Measurements from ENCODE around the gene RGPD4. TPM values are rescaled to one million over a fixed set of nuclear protein-coding genes. Genes with fewer than 3 reads are reported as not detected.
"Not testable (repeated sequence)": the region's sequence is repeated elsewhere in the genome, so short reads cannot be mapped to it uniquely, and the experiment has no call there.

The RGPD4 gene
- not detected for total RNA-seq
- not detected for polyA plus RNA-seq
- long read RNA-seq, donor 1 = 0 reads
- long read RNA-seq, donor 2 = 0 reads
- long read RNA-seq, donor 3 = 0 reads
- long read RNA-seq, donor 4 = 0 reads
- long read RNA-seq, donor 5 = 0 reads
- long read RNA-seq, donor 6 = 0 reads
- long read RNA-seq, donor 7 = 0 reads
- long read RNA-seq, donor 8 = 0 reads
- long read RNA-seq, donor 9 = 0 reads
- long read RNA-seq, donor 10 = 0 reads

GRCh38 chr2:107826749-107827148, at the start of gene RGPD4:
Gene RGPD4, plus strand, starts transcription at chr2:107826892. Its CDS starts 122 bp downstream, at chr2:107827014.
- WGBS, 5 donors = 89 to 98% (median 95%) methylated on average over 11 to 41 of the region's 43 CpGs
- H3K9me3 ChIP-seq; H3K27me3 ChIP-seq; DNase-seq; H3K4me1 ChIP-seq; intact Hi-C loops (cut with DNase I; ENCODE audit: low total_unique reads); H3K4me3 ChIP-seq; H3K27ac ChIP-seq; H3K36me3 ChIP-seq: not testable (repeated sequence)

- H3K4me3 ChIP-seq = no peak overlapping the region
- no peak for DNase-seq
- TF ChIP-seq EP300 (IDR thresholded peaks at IDR 0.05) (no peak), POLR2A (IDR thresholded peaks at IDR 0.05) (no peak)
- intact Hi-C loops (cut with DNase I; ENCODE audit: low total_unique reads) = no loop called here
- no peaks in the 10 kb centered on the region for H3K36me3 ChIP-seq
- H3K27me3 ChIP-seq = no peaks in the 10 kb centered on the region
- 75 to 89% (median 86%) methylated on average over 2 of the region's 2 CpGs for WGBS, 5 donors
- H3K9me3 ChIP-seq = no peaks in the 10 kb centered on the region
- H3K4me1 ChIP-seq = no peaks in the 10 kb centered on the region
- H3K27ac ChIP-seq = no peak overlapping the region
Measured at GRCh38 chr2:107777974-107778373, 48.7 kb upstream of the RGPD4 start.

- intact Hi-C loops (cut with DNase I; ENCODE audit: low total_unique reads) = no loop called here
- H3K27me3 ChIP-seq = no peaks in the 10 kb centered on the region
- DNase-seq = no peak
- no peaks in the 10 kb centered on the region for H3K4me1 ChIP-seq
- TF ChIP-seq CTCF (IDR thresholded peaks at IDR 0.05) = no peak
- TF ChIP-seq POLR2A (IDR thresholded peaks at IDR 0.05) = no peak
- TF ChIP-seq EP300 (IDR thresholded peaks at IDR 0.05) = no peak
- TF ChIP-seq POLR2AphosphoS5 (IDR thresholded peaks at IDR 0.05) = no peak
- 67 to 81% (median 73%) methylated on average over 1 of the region's 1 CpG for WGBS, 5 donors
- no peak overlapping the region for H3K4me3 ChIP-seq
- H3K9me3 ChIP-seq = no peaks in the 10 kb centered on the region
- no peak overlapping the region for H3K27ac ChIP-seq
- H3K36me3 ChIP-seq = no peaks in the 10 kb centered on the region
Measured at GRCh38 chr2:107785756-107786155, 40.9 kb upstream of the RGPD4 start.

- H3K4me3 ChIP-seq = no peak overlapping the region
- intact Hi-C loops (cut with DNase I; ENCODE audit: low total_unique reads) = no loop called here
Measured at GRCh38 chr2:107790837-107791236, 35.9 kb upstream of the RGPD4 start.

GRCh38 chr2:107801498-107801897, 25.2 kb upstream of the RGPD4 start:
- Histone ChIP-seq H3K27ac (no peak overlapping the region), H3K4me1 (no peaks in the 10 kb centered on the region), H3K36me3 (no peaks in the 10 kb centered on the region), H3K27me3 (no peaks in the 10 kb centered on the region), H3K4me3 (no peak overlapping the region), H3K9me3 (no peaks in the 10 kb centered on the region)
- intact Hi-C loops (cut with DNase I; ENCODE audit: low total_unique reads) = no loop called here
- no peak for TF ChIP-seq EP300 (IDR thresholded peaks at IDR 0.05)
- no peak for TF ChIP-seq POLR2AphosphoS5 (IDR thresholded peaks at IDR 0.05)
- no peak for TF ChIP-seq POLR2A (IDR thresholded peaks at IDR 0.05)
- TF ChIP-seq CTCF (IDR thresholded peaks at IDR 0.05) = no peak
- DNase-seq = no peak
- WGBS, 5 donors = 36 to 50% (median 40%) methylated on average over 2 of the region's 2 CpGs

More at GRCh38 chr2:107790837-107791236, 35.9 kb upstream of the RGPD4 start:
- no peaks in the 10 kb centered on the region for H3K27me3 ChIP-seq
- no peak overlapping the region for H3K27ac ChIP-seq
- no peak for DNase-seq
- no peaks in the 10 kb centered on the region for H3K4me1 ChIP-seq
- WGBS, 5 donors = 65 to 86% (median 73%) methylated on average over 1 of the region's 1 CpG
- H3K36me3 ChIP-seq = no peaks in the 10 kb centered on the region
- TF ChIP-seq POLR2AphosphoS5 (IDR thresholded peaks at IDR 0.05) (no peak), CTCF (IDR thresholded peaks at IDR 0.05) (no peak), EP300 (IDR thresholded peaks at IDR 0.05) (no peak), POLR2A (IDR thresholded peaks at IDR 0.05) (no peak)
- H3K9me3 ChIP-seq = no peaks in the 10 kb centered on the region
